Type B pancreatic cell (in vitro differentiated cells): ENCODE measurements around the gene LYZL4. TPM values are rescaled to one million over a fixed set of nuclear protein-coding genes. Genes with fewer than 3 reads are reported as not detected.

Source experiments
- DNase-seq: peaks from one replicate; pipeline ENCODE4 v3.0.0; 2021; ENCODE audit warnings: mixed read lengths; ENCODE audit not compliant: unreplicated experiment; ENCODE audit errors: extremely low spot score
- H3K27ac Mint-ChIP-seq: 2 replicates; pipeline ENCODE4 v1.8.0; 2021; ENCODE audit warnings: mild to moderate bottlenecking, mixed read lengths
- H3K27me3 Mint-ChIP-seq: 2 replicates; pipeline ENCODE4 v1.8.0; 2021; ENCODE audit warnings: mixed read lengths
- H3K36me3 Mint-ChIP-seq: 2 replicates; pipeline ENCODE4 v1.8.0; 2021; ENCODE audit warnings: mixed read lengths
- H3K4me1 Mint-ChIP-seq: one replicate; pipeline ENCODE4 v1.8.0; 2021; ENCODE audit warnings: mixed read lengths; ENCODE audit not compliant: unreplicated experiment
- H3K4me3 Mint-ChIP-seq: 2 replicates; pipeline ENCODE4 v1.8.0; 2021; ENCODE audit warnings: mild to moderate bottlenecking, mixed read lengths
- H3K9me3 Mint-ChIP-seq: 2 replicates; pipeline ENCODE4 v1.8.0; 2021; ENCODE audit warnings: mixed read lengths
- total RNA-seq: library from RNA; stranded (reverse); gene quantifications from 2 replicates; pipeline ENCODE4 v1.2.1, GENCODE V29; 2021; ENCODE audit warnings: low replicate concordance
- TF ChIP-seq, protein P1 (sequence below): fragments of 200-600 bp; sonication (generic); conservative IDR thresholded peaks from 2 replicates; pipeline ENCODE4 v1.5.0; 2021; ENCODE audit warnings: antibody characterized with exemption, mild to moderate bottlenecking

LYZL4 gene
- total RNA-seq, 1 donor from 2014 or later: not detected

DNA sequence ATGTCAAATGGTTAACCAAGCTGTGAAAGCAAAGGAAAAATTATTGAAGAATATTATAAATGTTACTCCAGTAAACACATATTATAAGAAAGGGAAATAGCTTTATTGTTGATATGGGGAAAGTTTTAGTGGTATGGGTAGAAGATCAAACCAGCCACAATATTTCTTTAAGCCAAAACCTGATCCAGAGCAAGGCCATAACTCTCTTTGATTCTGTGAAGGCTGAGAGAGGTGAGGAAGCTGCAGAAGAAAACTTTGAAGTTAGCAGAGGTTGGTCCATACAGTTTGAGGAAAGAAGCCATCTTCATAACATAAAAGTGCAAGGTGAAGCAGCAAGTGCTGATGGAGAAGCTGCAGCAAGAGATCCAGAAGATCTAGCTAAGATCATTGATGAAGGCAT, 54.8 kb downstream of the LYZL4 start:
- peaks cover 38% of the 10 kb centered on the region for H3K27me3 Mint-ChIP-seq
- H3K27ac Mint-ChIP-seq: no peak overlapping the region
- no peaks in the 10 kb centered on the region for H3K36me3 Mint-ChIP-seq
- no peak for DNase-seq
- no peaks in the 10 kb centered on the region for H3K4me1 Mint-ChIP-seq
- no peak overlapping the region for H3K4me3 Mint-ChIP-seq
- no peaks in the 10 kb centered on the region for H3K9me3 Mint-ChIP-seq
- TF ChIP-seq, protein P1, sequence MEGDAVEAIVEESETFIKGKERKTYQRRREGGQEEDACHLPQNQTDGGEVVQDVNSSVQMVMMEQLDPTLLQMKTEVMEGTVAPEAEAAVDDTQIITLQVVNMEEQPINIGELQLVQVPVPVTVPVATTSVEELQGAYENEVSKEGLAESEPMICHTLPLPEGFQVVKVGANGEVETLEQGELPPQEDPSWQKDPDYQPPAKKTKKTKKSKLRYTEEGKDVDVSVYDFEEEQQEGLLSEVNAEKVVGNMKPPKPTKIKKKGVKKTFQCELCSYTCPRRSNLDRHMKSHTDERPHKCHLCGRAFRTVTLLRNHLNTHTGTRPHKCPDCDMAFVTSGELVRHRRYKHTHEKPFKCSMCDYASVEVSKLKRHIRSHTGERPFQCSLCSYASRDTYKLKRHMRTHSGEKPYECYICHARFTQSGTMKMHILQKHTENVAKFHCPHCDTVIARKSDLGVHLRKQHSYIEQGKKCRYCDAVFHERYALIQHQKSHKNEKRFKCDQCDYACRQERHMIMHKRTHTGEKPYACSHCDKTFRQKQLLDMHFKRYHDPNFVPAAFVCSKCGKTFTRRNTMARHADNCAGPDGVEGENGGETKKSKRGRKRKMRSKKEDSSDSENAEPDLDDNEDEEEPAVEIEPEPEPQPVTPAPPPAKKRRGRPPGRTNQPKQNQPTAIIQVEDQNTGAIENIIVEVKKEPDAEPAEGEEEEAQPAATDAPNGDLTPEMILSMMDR: no peak

DNA sequence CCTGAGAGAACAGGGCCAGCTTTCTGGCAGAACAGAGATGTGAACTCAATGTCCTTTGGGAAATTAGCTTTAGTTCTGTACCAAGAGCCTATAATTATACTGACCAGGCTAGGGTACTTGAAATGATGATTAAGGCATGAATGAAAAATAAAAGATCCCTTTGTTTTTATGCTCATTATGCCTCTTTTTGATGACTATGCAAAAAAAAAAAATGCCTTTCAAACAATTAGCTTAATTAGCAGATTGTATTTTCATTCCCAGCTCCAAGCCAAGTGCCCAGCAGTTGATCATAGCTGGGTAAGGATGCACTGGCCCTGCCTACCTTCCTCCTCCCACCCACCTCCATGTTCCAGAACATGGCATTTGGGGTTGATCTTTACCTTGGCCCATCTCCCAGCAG, 56.8 kb downstream of the LYZL4 start:
- Mint-ChIP-seq H3K36me3 (no peaks in the 10 kb centered on the region), H3K27me3 (peaks cover 30% of the 10 kb centered on the region), H3K4me3 (no peak overlapping the region), H3K27ac (no peak overlapping the region), H3K9me3 (no peaks in the 10 kb centered on the region), H3K4me1 (no peaks in the 10 kb centered on the region)
- TF ChIP-seq, protein P1: no peak
- DNase-seq: no peak

DNA sequence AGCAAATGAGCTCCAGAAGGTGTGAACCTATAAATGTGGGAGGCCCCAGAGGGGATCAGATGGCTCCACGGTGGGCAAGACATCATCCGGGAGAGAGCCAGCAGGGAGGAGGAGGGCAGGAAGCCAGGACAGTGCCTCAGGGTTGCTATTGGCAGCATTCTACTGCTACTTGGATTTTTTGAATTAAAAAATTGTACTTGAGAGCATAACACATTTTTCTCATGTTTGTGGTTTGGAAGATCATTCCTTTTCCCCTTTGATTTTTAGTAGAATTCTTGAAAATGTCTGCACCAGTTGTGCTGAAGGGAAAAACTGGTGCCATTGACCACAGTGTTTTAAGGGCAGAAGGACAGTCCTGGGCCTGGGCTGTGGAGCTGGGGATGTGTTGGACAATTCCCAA, 59.2 kb downstream of the LYZL4 start:
- DNase-seq: no peak
- TF ChIP-seq, protein P1: no peak
- no peak overlapping the region for H3K27ac Mint-ChIP-seq
- no peaks in the 10 kb centered on the region for H3K36me3 Mint-ChIP-seq
- H3K27me3 Mint-ChIP-seq: peaks cover 34% of the 10 kb centered on the region
- H3K4me3 Mint-ChIP-seq: no peak overlapping the region
- no peaks in the 10 kb centered on the region for H3K9me3 Mint-ChIP-seq
- H3K4me1 Mint-ChIP-seq: no peaks in the 10 kb centered on the region

DNA sequence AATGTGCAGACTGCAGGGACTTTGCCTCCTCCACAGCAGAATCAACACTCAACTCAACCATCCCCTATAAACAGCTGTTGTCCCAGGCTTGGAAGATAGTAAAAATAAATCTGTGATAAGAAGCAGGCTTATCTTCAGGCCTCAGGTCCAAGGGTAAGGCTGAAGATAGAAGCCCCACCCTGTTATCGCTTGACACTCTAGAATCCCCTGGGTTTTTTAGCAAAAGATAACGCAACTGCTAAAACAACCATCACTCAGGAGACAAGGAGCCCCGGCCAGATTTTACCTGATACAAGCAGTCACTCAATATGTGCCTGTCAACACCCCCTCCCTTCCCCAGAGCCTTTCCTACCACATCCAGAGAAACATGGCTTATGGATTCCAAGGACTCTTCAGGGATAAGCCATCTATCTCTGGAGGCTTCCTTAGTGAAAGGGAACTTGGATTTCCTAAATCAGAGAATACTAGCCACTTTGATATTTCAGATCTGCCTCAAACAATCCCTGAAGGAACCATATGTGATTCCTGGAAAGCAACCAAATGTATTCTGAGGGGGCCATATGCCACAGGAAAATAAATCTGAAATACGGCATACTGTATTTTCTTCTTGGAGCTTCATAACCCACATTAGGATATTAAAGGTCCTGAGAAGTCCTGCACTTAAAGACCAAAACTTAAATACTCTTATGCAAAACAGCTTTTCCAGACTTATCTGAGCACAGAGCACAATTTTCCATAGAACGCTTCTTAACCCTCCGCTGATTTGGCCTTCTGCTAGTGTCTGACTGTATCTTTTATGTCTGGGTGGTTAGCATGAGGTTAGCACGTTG, 60.4 kb downstream of the LYZL4 start:
- no peak overlapping the region for H3K4me3 Mint-ChIP-seq
- H3K27ac Mint-ChIP-seq: no peak overlapping the region
- H3K27me3 Mint-ChIP-seq: peaks cover 27% of the 10 kb centered on the region
- H3K4me1 Mint-ChIP-seq: no peaks in the 10 kb centered on the region
- H3K36me3 Mint-ChIP-seq: no peaks in the 10 kb centered on the region
- H3K9me3 Mint-ChIP-seq: no peaks in the 10 kb centered on the region
- TF ChIP-seq, protein P1: no peak
- no peak for DNase-seq

DNA sequence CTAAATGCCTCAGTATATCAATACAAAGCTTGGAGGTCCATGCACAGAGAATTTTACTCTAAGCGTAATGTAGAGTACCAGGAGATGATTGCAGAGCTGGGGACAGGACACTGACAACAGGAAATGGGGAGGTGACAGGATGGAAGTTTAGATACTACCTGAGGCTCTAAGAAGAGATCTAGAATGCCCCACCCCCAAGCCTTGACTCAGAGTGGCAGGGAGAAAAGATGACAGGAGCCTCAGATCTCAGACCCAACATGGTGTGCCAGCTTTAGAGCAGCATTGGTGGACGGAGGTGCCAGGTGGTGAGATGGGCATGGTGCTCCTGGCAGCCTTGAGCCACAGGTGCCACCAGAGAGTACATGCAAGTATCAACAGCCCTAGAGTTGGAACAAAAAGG, 62.5 kb downstream of the LYZL4 start:
- H3K27me3 Mint-ChIP-seq: peaks cover 25% of the 10 kb centered on the region
- no peak for DNase-seq

More for the DNA sequence above, 62.5 kb downstream of the LYZL4 start:
- no peak overlapping the region for H3K4me3 Mint-ChIP-seq
- TF ChIP-seq, protein P1: no peak
- H3K9me3 Mint-ChIP-seq: no peaks in the 10 kb centered on the region
- no peaks in the 10 kb centered on the region for H3K4me1 Mint-ChIP-seq
- no peaks in the 10 kb centered on the region for H3K36me3 Mint-ChIP-seq
- no peak overlapping the region for H3K27ac Mint-ChIP-seq

Other genes with a start within 250 kb of the LYZL4 start
- gene CCK, start 144.4 kb downstream of the LYZL4 start, total RNA-seq: 1.3 and 17.7 TPM in 2 replicates
- gene VIPR1, start 92.0 kb upstream of the LYZL4 start, total RNA-seq: 4.7 and 5.6 TPM in 2 replicates
- gene SEC22C, start 171.4 kb upstream of the LYZL4 start, total RNA-seq: 21.5 and 38.1 TPM in 2 replicates
- 32.5 and 33.4 TPM in 2 replicates for gene SS18L2, start 180.2 kb upstream of the LYZL4 start, total RNA-seq
- gene NKTR, start 190.1 kb upstream of the LYZL4 start, total RNA-seq: 63.0 and 97.1 TPM in 2 replicates
- 8.1 and 9.0 TPM in 2 replicates for gene ZBTB47, start 243.1 kb upstream of the LYZL4 start, total RNA-seq